ENCODE measurements around the gene GMCL1. TPM values are rescaled to one million over a fixed set of nuclear protein-coding genes. Genes with fewer than 3 reads are reported as not detected.

GMCL1 gene
- total RNA-seq, 1 experiment from 2014 or later, result 13.2 TPM

GRCh38 chr2:69914950-69915945, 85.8 kb downstream of the GMCL1 start, which contains the start of gene MXD1:
TSS of gene MXD1 (plus strand) at chr2:69915109. CDS start at chr2:69915331, 222 bp downstream.
- Histone ChIP-seq H3K4me1 (ENCODE audit: control insufficient read depth, insufficient read depth, low read length) (peaks cover 20% of the 10 kb centered on the region), H3K27ac (ENCODE audit: low read length) (peak within 1 kb of the TSS; percentile 89), H3K27me3 (ENCODE audit: control insufficient read depth, insufficient read depth, low read length) (no peaks in the 10 kb centered on the region), H3K4me3 (ENCODE audit: low read depth in 2 of 2, low read length in 2 of 2) (peak within 1 kb of the TSS; percentile 73 to 80), H3K36me3 (ENCODE audit: control insufficient read depth, insufficient read depth, low read length) (peaks cover 7% of the 10 kb centered on the region), H3K9me3 (ENCODE audit: control insufficient read depth, insufficient read depth, low read depth, low read length) (no peaks in the 10 kb centered on the region)
- in situ Hi-C loops (cut with HindIII; ENCODE audit: low pct_unique_long_range_greater_than_20kb, low sequenced_read_pairs) (no loop called here), intact Hi-C loops (cut with micrococcal nuclease; ENCODE audit: unreplicated experiment) (loop anchor here (5.0 kb wide), 2 partner anchors 157 to 227 kb away; no protein-coding TSS in a partner anchor)
- BruUV-seq (replicated peaks), result no TSS peak
- ATAC-seq, result 0 out of 2 replicates have a peak, but pooled peaks have one; percentile 1
- CTCF ChIA-PET, result interaction anchor here (0.6 to 1.8 kb wide), 3 partner anchors 156 to 228 kb away, joined by 6 to 20 read pairs (median 7); no protein-coding TSS in a partner anchor
- POLR2A ChIA-PET, result interaction anchor here (0.6 to 1.6 kb wide), 17 partner anchors 12 to 378 kb away, joined by 3 to 15 read pairs (median 5); partner anchors contain the start of genes C2orf42, PCYOX1, SNRNP27 and SNRPG
- peak; percentile 92; the same call in 1 of the 2 replicates for TF ChIP-seq SIN3A (IDR thresholded peaks at IDR 0.05; ENCODE audit: borderline replicate concordance, insufficient read depth, low read depth, low read length)
- no peak for TF ChIP-seq TCF7L2 (IDR thresholded peaks at IDR 0.05; ENCODE audit: low read depth, low read length)
- TF ChIP-seq CTCF (IDR thresholded peaks at IDR 0.05), result no peak
- TF ChIP-seq REST (IDR thresholded peaks at IDR 0.05; ENCODE audit: insufficient read depth in 1 of 2, low read depth in 2 of 2, low read length in 1 of 2), result no peak
- no peak for DNase-seq (ENCODE audit: low read depth, low spot score)

- H3K4me3 ChIP-seq (ENCODE audit: low read depth in 2 of 2, low read length in 2 of 2), result peak overlapping the region; percentile 63 to 80
- ChIA-PET POLR2A (no interaction called here), CTCF (interaction anchor here (0.6 kb wide), 1 partner anchor 158 kb away, joined by 7 read pairs; no protein-coding TSS in a partner anchor)
- H3K27me3 ChIP-seq (ENCODE audit: control insufficient read depth, insufficient read depth, low read length), result no peaks in the 10 kb centered on the region
- H3K4me1 ChIP-seq (ENCODE audit: control insufficient read depth, insufficient read depth, low read length), result peaks cover 20% of the 10 kb centered on the region
- H3K36me3 ChIP-seq (ENCODE audit: control insufficient read depth, insufficient read depth, low read length), result peaks cover 7% of the 10 kb centered on the region
- H3K9me3 ChIP-seq (ENCODE audit: control insufficient read depth, insufficient read depth, low read depth, low read length), result no peaks in the 10 kb centered on the region
- TF ChIP-seq REST (IDR thresholded peaks at IDR 0.05; ENCODE audit: insufficient read depth in 1 of 2, low read depth in 2 of 2, low read length in 1 of 2) (no peak), CTCF (IDR thresholded peaks at IDR 0.05) (no peak), SIN3A (IDR thresholded peaks at IDR 0.05; ENCODE audit: borderline replicate concordance, insufficient read depth, low read depth, low read length) (no peak), POLR2AphosphoS5 (IDR thresholded peaks at IDR 0.05; ENCODE audit: low read depth, low read length) (no peak), TCF7L2 (IDR thresholded peaks at IDR 0.05; ENCODE audit: low read depth, low read length) (no peak)
- intact Hi-C loops (cut with micrococcal nuclease; ENCODE audit: unreplicated experiment) (no loop called here), in situ Hi-C loops (cut with HindIII; ENCODE audit: low pct_unique_long_range_greater_than_20kb, low sequenced_read_pairs) (no loop called here)
- ATAC-seq, result no peak
- BruUV-seq (replicated peaks), result TSS peak; percentile 69
- H3K27ac ChIP-seq (ENCODE audit: low read length), result peak overlapping the region; percentile 55
- no peak for DNase-seq (ENCODE audit: low read depth, low spot score)
Measured at GRCh38 chr2:69916106-69916505, 86.6 kb downstream of the GMCL1 start.

Data from Panc1 (cell line).